Stimulated activated CD4-positive, alpha-beta T cell treated with anti-CD3 and anti-CD28 coated beads, TNF-alpha, amount 100 ng/mL, for 48 hours (primary cell): ENCODE measurements around the gene EIF3C.
"Not testable (repeated sequence)": the region's sequence is repeated elsewhere in the genome, so short reads cannot be mapped to it uniquely, and the experiment has no call there.

Source experiments
- DNase-seq, 3 donors: peaks; one replicate each; pipeline ENCODE4 v3.0.0-alpha.2; 2020; ENCODE audit warnings: low read depth in 3 of 3

The EIF3C gene

GRCh38 chr16:28750469-28751067 lies 39.3 kb downstream of the EIF3C start:
- DNase-seq, result not testable (repeated sequence)

DNA sequence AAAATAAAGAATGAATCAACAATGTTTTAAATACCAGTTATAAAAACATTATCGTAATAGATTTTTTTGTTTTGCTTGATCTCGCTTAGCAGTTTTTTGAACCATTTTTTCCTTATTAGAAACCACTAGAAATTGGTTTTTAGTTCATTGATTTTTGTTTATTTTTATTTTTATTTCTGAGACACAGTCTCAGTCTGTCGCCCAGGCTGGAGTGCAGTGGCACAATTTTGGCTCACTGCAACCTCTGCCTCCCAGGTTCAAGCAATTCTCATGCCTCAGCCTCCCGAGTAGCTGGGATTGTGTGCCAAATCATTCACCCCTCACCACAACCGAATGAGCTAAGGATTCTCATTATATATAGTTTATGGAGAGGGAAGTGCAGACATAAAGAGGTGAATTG lies 40.2 kb downstream of the EIF3C start, which contains the start of gene NPIPB9:
NPIPB9 (plus strand) TSS at position 301 of the 400 bp plus-strand sequence.
- not testable (repeated sequence) for DNase-seq

GRCh38 chr16:28781697-28782096 lies 70.4 kb downstream of the EIF3C start:
- not testable (repeated sequence) for DNase-seq

GRCh38 chr16:28782357-28782756 lies 71.1 kb downstream of the EIF3C start:
- DNase-seq, result not testable (repeated sequence)
